ENCODE measurements around the gene HOXA13.

- TF ChIP-seq POLR2A (IDR thresholded peaks at IDR 0.05): no peak
- TF ChIP-seq CTCF (IDR thresholded peaks at IDR 0.05): no peak
- TF ChIP-seq POLR2AphosphoS5 (IDR thresholded peaks at IDR 0.05): no peak
Measured at GRCh38 chr7:27242555-27243339, 42.9 kb upstream of the HOXA13 start, which contains the start of gene EVX1.

Measured in breast epithelium (tissue), 3 donors.